ENCODE measurements around the gene KLHL24. TPM values are rescaled to one million over a fixed set of nuclear protein-coding genes. Genes with fewer than 3 reads are reported as not detected.

KLHL24 gene, protein sequence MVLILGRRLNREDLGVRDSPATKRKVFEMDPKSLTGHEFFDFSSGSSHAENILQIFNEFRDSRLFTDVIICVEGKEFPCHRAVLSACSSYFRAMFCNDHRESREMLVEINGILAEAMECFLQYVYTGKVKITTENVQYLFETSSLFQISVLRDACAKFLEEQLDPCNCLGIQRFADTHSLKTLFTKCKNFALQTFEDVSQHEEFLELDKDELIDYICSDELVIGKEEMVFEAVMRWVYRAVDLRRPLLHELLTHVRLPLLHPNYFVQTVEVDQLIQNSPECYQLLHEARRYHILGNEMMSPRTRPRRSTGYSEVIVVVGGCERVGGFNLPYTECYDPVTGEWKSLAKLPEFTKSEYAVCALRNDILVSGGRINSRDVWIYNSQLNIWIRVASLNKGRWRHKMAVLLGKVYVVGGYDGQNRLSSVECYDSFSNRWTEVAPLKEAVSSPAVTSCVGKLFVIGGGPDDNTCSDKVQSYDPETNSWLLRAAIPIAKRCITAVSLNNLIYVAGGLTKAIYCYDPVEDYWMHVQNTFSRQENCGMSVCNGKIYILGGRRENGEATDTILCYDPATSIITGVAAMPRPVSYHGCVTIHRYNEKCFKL
- polyA plus RNA-seq: 10 to 100 TPM in 3 of 4 donors, 1 to 10 TPM in 1; 8.1 to 41.4 (median 12.4) TPM
- long read RNA-seq, donor 1: 0 reads
- long read RNA-seq, donor 2, partial matches to known transcripts: 0 of 2 reads
- long read RNA-seq, donor 2, other reads (novel, unspliced or antisense): 0 of 2 reads
- long read RNA-seq, donor 3, partial matches to known transcripts: 0 of 4 reads
- long read RNA-seq, donor 3, other reads (novel, unspliced or antisense): 0 of 4 reads
- long read RNA-seq, donor 4: 0 reads
- long read RNA-seq, donor 5: 0 reads
- long read RNA-seq, donor 6, partial matches to known transcripts: 0 of 7 reads
- long read RNA-seq, donor 6, other reads (novel, unspliced or antisense): 0 of 7 reads
- long read RNA-seq, donor 7: 0 reads
- long read RNA-seq, donor 8: 0 reads
- long read RNA-seq, donor 9: 0 reads
- long read RNA-seq, donor 10, partial matches to known transcripts: 6 of 7 reads
- long read RNA-seq, donor 10, other reads (novel, unspliced or antisense): 0 of 7 reads

GRCh38 chr3:183635431-183636220 is at the start of gene KLHL24:
Gene KLHL24 (plus strand): TSS chr3:183635623. CDS start chr3:183650357, 14,734 bp downstream.
- FAIRE-seq: no peak
- WGBS, 3 donors: 0 to 1% (median 1%) methylated on average over 52 to 76 of the region's 76 CpGs
- H3K4me3 ChIP-seq (ENCODE audit: low read depth in 1 of 3, low read length in 3 of 3): peak within 1 kb of the TSS; percentile 93 to 97 (median 96)

DNA sequence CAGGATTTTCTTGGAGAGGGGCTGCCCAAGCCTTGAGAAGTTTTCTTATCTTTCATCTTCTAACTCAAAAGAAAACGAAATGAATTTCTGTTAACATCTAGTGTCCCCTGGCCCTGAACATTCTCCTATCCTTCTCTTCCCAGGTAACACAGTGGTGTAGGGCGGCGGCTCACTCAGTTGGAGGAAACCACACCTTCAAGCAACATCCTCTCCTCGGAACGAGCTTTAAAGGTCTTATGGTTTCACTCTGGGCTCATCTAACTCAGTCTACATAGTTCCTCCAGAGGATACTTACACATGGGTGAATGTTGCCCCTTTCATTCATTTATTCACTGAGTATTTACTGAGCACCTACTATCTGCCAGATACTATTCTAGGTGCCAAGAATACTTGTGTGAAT is 48.9 kb upstream of the KLHL24 start:
- Histone ChIP-seq H3K27ac (ENCODE audit: low read depth in 1 of 3, low read length in 2 of 3) (no peak overlapping the region), H3K4me3 (ENCODE audit: low read depth in 1 of 3, low read length in 3 of 3) (no peak overlapping the region), H3K4me1 (ENCODE audit: control insufficient read depth in 3 of 3, insufficient read depth in 2 of 3, low read depth in 1 of 3, low read length in 2 of 3) (peaks cover 0 to 27% (median 14%) of the 10 kb centered on the region in 3 donors), H3K9me3 (ENCODE audit: control insufficient read depth in 2 of 2, insufficient read depth in 1 of 2, low read depth in 1 of 2, low read length in 1 of 2) (no peaks in the 10 kb centered on the region), H3K27me3 (ENCODE audit: control insufficient read depth in 3 of 3, insufficient read depth in 3 of 3, low read length in 3 of 3) (no peaks in the 10 kb centered on the region), H3K36me3 (ENCODE audit: control insufficient read depth in 3 of 3, insufficient read depth in 2 of 3, low read depth in 1 of 3, low read length in 3 of 3) (no peaks in the 10 kb centered on the region)
- 65 to 76% (median 73%) methylated on average over 5 of the region's 5 CpGs for WGBS, 3 donors
- FAIRE-seq (no peak), DNase-seq (no peak)

More at GRCh38 chr3:183635431-183636220, at the start of gene KLHL24:
- Histone ChIP-seq H3K27me3 (ENCODE audit: control insufficient read depth in 3 of 3, insufficient read depth in 3 of 3, low read length in 3 of 3) (no peaks in the 10 kb centered on the region), H3K36me3 (ENCODE audit: control insufficient read depth in 3 of 3, insufficient read depth in 2 of 3, low read depth in 1 of 3, low read length in 3 of 3) (peaks cover 0 to 11% (median 0%) of the 10 kb centered on the region in 3 donors), H3K27ac (ENCODE audit: low read depth in 1 of 3, low read length in 2 of 3) (peak within 1 kb of the TSS; percentile 98 to 100 (median 99)), H3K4me1 (ENCODE audit: control insufficient read depth in 3 of 3, insufficient read depth in 2 of 3, low read depth in 1 of 3, low read length in 2 of 3) (peaks cover 3 to 14% (median 4%) of the 10 kb centered on the region in 3 donors), H3K9me3 (ENCODE audit: control insufficient read depth in 2 of 2, insufficient read depth in 1 of 2, low read depth in 1 of 2, low read length in 1 of 2) (no peaks in the 10 kb centered on the region)
- peak; percentile 96 to 97 for DNase-seq

DNA sequence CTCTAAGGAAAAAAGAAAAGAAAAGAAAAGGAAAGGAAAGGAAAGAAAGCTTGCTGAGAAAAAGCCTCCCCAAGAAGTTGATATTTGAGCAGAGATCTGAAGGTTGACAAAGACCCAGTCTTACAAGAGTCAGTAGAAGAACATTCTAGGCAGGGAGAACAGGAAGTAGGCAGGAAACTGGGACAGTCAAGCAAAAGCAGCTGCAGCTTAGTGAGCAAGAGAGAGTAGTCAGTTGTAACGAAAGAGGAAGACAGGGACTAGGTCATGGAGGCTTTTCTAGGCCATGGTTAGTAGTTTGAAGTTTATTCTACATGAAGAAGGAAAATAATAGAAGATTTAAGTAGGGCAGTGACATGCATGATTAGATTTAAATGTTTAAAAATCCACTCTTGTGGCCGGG is 48.1 kb upstream of the KLHL24 start:
- Histone ChIP-seq H3K4me3 (ENCODE audit: low read depth in 1 of 3, low read length in 3 of 3) (no peak overlapping the region), H3K27ac (ENCODE audit: low read depth in 1 of 3, low read length in 2 of 3) (no peak overlapping the region), H3K9me3 (ENCODE audit: control insufficient read depth in 2 of 2, insufficient read depth in 1 of 2, low read depth in 1 of 2, low read length in 1 of 2) (no peaks in the 10 kb centered on the region), H3K36me3 (ENCODE audit: control insufficient read depth in 3 of 3, insufficient read depth in 2 of 3, low read depth in 1 of 3, low read length in 3 of 3) (no peaks in the 10 kb centered on the region), H3K4me1 (ENCODE audit: control insufficient read depth in 3 of 3, insufficient read depth in 2 of 3, low read depth in 1 of 3, low read length in 2 of 3) (peaks cover 0 to 27% (median 14%) of the 10 kb centered on the region in 3 donors), H3K27me3 (ENCODE audit: control insufficient read depth in 3 of 3, insufficient read depth in 3 of 3, low read length in 3 of 3) (no peaks in the 10 kb centered on the region)
- DNase-seq: no peak
- WGBS, 3 donors: 66 to 90% (median 68%) methylated on average over 2 of the region's 2 CpGs
- FAIRE-seq: no peak

DNA sequence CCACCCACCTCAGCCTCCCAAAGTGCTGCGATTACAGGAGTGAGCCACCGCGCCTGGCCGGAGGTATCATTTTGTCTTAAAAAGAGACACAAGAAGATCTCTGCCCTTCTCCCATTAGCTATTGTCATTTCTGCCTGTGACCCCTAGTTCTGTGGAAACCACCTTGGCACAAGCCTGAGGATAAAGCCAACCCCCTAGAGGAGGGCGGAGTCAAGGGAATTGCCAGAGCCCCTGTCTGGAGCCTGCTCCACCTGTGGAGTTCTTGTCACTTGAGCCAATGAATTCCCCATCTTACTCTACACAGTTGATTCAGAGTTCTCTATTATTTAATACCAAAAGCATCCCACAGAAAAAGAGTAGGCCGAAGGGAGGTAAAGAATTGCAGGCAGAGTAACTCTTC is 45.0 kb upstream of the KLHL24 start:
- Histone ChIP-seq H3K4me1 (ENCODE audit: control insufficient read depth in 3 of 3, insufficient read depth in 2 of 3, low read depth in 1 of 3, low read length in 2 of 3) (no peaks in the 10 kb centered on the region), H3K4me3 (ENCODE audit: low read depth in 1 of 3, low read length in 3 of 3) (no peak overlapping the region), H3K36me3 (ENCODE audit: control insufficient read depth in 3 of 3, insufficient read depth in 2 of 3, low read depth in 1 of 3, low read length in 3 of 3) (no peaks in the 10 kb centered on the region), H3K27me3 (ENCODE audit: control insufficient read depth in 3 of 3, insufficient read depth in 3 of 3, low read length in 3 of 3) (no peaks in the 10 kb centered on the region), H3K27ac (ENCODE audit: low read depth in 1 of 3, low read length in 2 of 3) (no peak overlapping the region), H3K9me3 (ENCODE audit: control insufficient read depth in 2 of 2, insufficient read depth in 1 of 2, low read depth in 1 of 2, low read length in 1 of 2) (no peaks in the 10 kb centered on the region)
- FAIRE-seq: no peak
- 94 to 97% (median 97%) methylated on average over 6 of the region's 6 CpGs for WGBS, 3 donors
- no peak for DNase-seq

DNA sequence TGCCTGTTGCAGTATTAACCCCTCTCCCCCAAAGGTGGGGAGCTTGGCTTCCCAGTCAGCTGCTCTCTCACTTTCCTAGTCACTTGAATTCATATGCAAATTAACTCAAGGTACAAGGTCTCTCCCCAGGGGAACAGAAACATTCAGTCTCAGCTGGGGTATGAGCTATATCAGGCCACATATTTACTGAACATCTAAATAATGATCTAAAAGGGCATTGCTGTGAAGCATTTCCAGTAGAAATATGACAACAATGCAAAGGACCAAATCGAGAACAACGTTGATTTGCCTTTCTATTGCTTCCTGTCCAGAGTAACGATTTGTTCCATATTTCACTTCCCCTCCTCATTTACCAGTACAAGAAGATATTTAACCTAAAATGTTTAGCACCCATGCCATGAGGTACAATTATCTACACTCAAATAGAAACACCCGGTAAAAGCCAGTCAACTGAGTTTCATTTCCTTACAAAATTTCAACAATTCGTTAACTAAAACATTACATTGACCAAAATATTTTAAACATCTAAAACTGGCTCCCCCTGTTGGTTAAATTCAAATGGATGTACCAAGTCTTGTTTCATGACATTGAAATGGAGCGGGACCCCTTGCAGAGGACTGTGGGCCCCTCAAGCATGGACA is 43.4 kb upstream of the KLHL24 start:
- no peaks in the 10 kb centered on the region for H3K36me3 ChIP-seq (ENCODE audit: control insufficient read depth in 3 of 3, insufficient read depth in 2 of 3, low read depth in 1 of 3, low read length in 3 of 3)
- FAIRE-seq: no peak
- WGBS, 3 donors: 41 to 68% (median 52%) methylated on average over 6 of the region's 6 CpGs

DNA sequence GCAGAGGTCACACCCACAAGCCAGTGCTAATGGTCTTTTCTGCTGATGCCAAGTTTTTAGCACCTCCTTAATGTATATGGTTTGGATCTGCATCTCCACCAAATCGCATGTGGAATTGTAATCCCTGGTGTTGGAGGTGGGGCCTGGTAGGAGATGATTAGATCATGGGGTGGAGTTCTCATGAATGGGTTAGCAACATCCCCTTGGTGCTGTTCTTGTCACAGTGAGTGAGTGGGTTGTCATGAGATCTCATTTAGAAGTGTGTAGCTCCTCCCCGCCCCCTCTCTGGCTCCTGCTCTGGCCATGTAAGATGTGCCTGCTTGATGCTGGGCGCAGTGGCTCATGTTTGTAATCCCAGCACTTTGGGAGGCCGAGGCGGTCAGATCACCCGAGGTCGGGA is 42.6 kb upstream of the KLHL24 start:
- Histone ChIP-seq H3K9me3 (ENCODE audit: control insufficient read depth in 2 of 2, insufficient read depth in 1 of 2, low read depth in 1 of 2, low read length in 1 of 2) (peaks cover 0 to 7% of the 10 kb centered on the region in 2 donors), H3K4me3 (ENCODE audit: low read depth in 1 of 3, low read length in 3 of 3) (no peak overlapping the region), H3K4me1 (ENCODE audit: control insufficient read depth in 3 of 3, insufficient read depth in 2 of 3, low read depth in 1 of 3, low read length in 2 of 3) (no peaks in the 10 kb centered on the region), H3K27me3 (ENCODE audit: control insufficient read depth in 3 of 3, insufficient read depth in 3 of 3, low read length in 3 of 3) (no peaks in the 10 kb centered on the region), H3K27ac (ENCODE audit: low read depth in 1 of 3, low read length in 2 of 3) (no peak overlapping the region), H3K36me3 (ENCODE audit: control insufficient read depth in 3 of 3, insufficient read depth in 2 of 3, low read depth in 1 of 3, low read length in 3 of 3) (no peaks in the 10 kb centered on the region)
- no peak for FAIRE-seq
- no peak for DNase-seq
- 92 to 95% (median 94%) methylated on average over 7 of the region's 7 CpGs for WGBS, 3 donors

More for the DNA sequence above, 43.4 kb upstream of the KLHL24 start:
- Histone ChIP-seq H3K4me3 (ENCODE audit: low read depth in 1 of 3, low read length in 3 of 3) (no peak overlapping the region), H3K4me1 (ENCODE audit: control insufficient read depth in 3 of 3, insufficient read depth in 2 of 3, low read depth in 1 of 3, low read length in 2 of 3) (no peaks in the 10 kb centered on the region), H3K27ac (ENCODE audit: low read depth in 1 of 3, low read length in 2 of 3) (no peak overlapping the region), H3K27me3 (ENCODE audit: control insufficient read depth in 3 of 3, insufficient read depth in 3 of 3, low read length in 3 of 3) (no peaks in the 10 kb centered on the region), H3K9me3 (ENCODE audit: control insufficient read depth in 2 of 2, insufficient read depth in 1 of 2, low read depth in 1 of 2, low read length in 1 of 2) (peaks cover 0 to 7% of the 10 kb centered on the region in 2 donors)
- DNase-seq: no peak

GRCh38 chr3:183594636-183595035 is 40.8 kb upstream of the KLHL24 start:
- Histone ChIP-seq H3K36me3 (ENCODE audit: control insufficient read depth in 3 of 3, insufficient read depth in 2 of 3, low read depth in 1 of 3, low read length in 3 of 3) (no peaks in the 10 kb centered on the region), H3K27ac (ENCODE audit: low read depth in 1 of 3, low read length in 2 of 3) (no peak overlapping the region), H3K4me1 (ENCODE audit: control insufficient read depth in 3 of 3, insufficient read depth in 2 of 3, low read depth in 1 of 3, low read length in 2 of 3) (no peaks in the 10 kb centered on the region), H3K9me3 (ENCODE audit: control insufficient read depth in 2 of 2, insufficient read depth in 1 of 2, low read depth in 1 of 2, low read length in 1 of 2) (peaks cover 0 to 10% of the 10 kb centered on the region in 2 donors), H3K27me3 (ENCODE audit: control insufficient read depth in 3 of 3, insufficient read depth in 3 of 3, low read length in 3 of 3) (no peaks in the 10 kb centered on the region), H3K4me3 (ENCODE audit: low read depth in 1 of 3, low read length in 3 of 3) (no peak overlapping the region)
- FAIRE-seq: no peak
- 96 to 100% (median 98%) methylated on average over 2 of the region's 2 CpGs for WGBS, 3 donors
- no peak for DNase-seq

Measured in small intestine (tissue), 16 donors.